ENCODE measurements around the gene NRXN3. TPM values are rescaled to one million over a fixed set of nuclear protein-coding genes. Genes with fewer than 3 reads are reported as not detected.

Gene NRXN3
- total RNA-seq, 1 experiment from 2014 or later = 1.1 TPM

DNA sequence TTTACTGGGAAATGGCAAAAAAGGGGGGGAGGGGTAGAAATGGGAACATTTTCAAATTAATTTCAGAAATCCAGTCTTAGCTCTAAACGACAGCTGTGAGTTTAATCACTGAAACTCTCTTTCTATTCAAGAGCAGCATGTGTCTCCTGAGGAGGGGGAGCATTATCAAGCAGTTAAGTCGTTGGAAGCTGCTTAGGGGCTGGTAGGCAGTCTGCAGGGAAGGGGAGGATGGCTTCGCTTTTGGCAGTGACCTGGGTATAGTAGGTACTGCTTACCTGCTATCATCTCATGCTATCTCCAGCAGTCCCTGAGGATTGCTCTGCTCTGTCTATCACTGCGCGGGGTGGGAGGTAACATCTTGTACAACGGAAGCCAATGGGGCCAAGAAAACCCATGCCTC, 567.4 kb downstream of the NRXN3 start:
- H3K4me2 ChIP-seq (ENCODE audit: low read length) = no peak overlapping the region
- no peak overlapping the region for H3K27ac ChIP-seq (ENCODE audit: low read length)
- H3K9ac ChIP-seq (ENCODE audit: low read length) = no peak overlapping the region
- no peaks in the 10 kb centered on the region for H3F3A ChIP-seq (ENCODE audit: low read length, unreplicated experiment)
- no TSS peak for BruUV-seq (replicated peaks)
- ChIA-PET POLR2A (ENCODE audit: unreplicated experiment) (no interaction called here), CTCF (no interaction called here)
- H3K9me2 ChIP-seq (replicated peaks; ENCODE audit: low read length) = no peaks in the 10 kb centered on the region
- no peak for TF ChIP-seq EZH2 (IDR thresholded peaks at IDR 0.05; ENCODE audit: low read length, unreplicated experiment)
- TF ChIP-seq CTCF (conservative IDR thresholded peaks at IDR 0.05; ENCODE audit: low read depth, low read length) = no peak
- TF ChIP-seq EZH2phosphoT487 (IDR thresholded peaks at IDR 0.05; ENCODE audit: borderline replicate concordance, low read length) = no peak
- no peak overlapping the region for H2AFZ ChIP-seq (ENCODE audit: low read length)
- H3K4me3 ChIP-seq (ENCODE audit: low read length) = no peak overlapping the region
- H3K36me3 ChIP-seq (ENCODE audit: low read depth, low read length) = no peaks in the 10 kb centered on the region
- intact Hi-C loops (cut with micrococcal nuclease) = no loop called here
- H3K79me2 ChIP-seq (ENCODE audit: low read length) = no peaks in the 10 kb centered on the region
- no peak for DNase-seq
- no peak for ATAC-seq
- no peaks in the 10 kb centered on the region for H3K27me3 ChIP-seq (ENCODE audit: low read length)
- H3K9me3 ChIP-seq (ENCODE audit: low read length) = no peaks in the 10 kb centered on the region
- H3K4me1 ChIP-seq (ENCODE audit: insufficient read depth, low read length) = no peaks in the 10 kb centered on the region
- H4K20me1 ChIP-seq (ENCODE audit: low read length) = no peaks in the 10 kb centered on the region

- TF ChIP-seq EZH2 (IDR thresholded peaks at IDR 0.05; ENCODE audit: low read length, unreplicated experiment) = no peak
- no peak for TF ChIP-seq EZH2phosphoT487 (IDR thresholded peaks at IDR 0.05; ENCODE audit: borderline replicate concordance, low read length)
- no peak for TF ChIP-seq CTCF (conservative IDR thresholded peaks at IDR 0.05; ENCODE audit: low read depth, low read length)
- Histone ChIP-seq H3K9me3 (ENCODE audit: low read length) (no peaks in the 10 kb centered on the region), H3K27me3 (ENCODE audit: low read length) (peaks cover 4% of the 10 kb centered on the region; the same call in 1 of the 2 replicates), H3F3A (ENCODE audit: low read length, unreplicated experiment) (no peaks in the 10 kb centered on the region), H3K4me2 (ENCODE audit: low read length) (no peak overlapping the region), H3K9ac (ENCODE audit: low read length) (no peak overlapping the region), H3K79me2 (ENCODE audit: low read length) (no peaks in the 10 kb centered on the region), H3K4me1 (ENCODE audit: insufficient read depth, low read length) (no peaks in the 10 kb centered on the region), H3K36me3 (ENCODE audit: low read depth, low read length) (no peaks in the 10 kb centered on the region), H4K20me1 (ENCODE audit: low read length) (no peaks in the 10 kb centered on the region), H3K27ac (ENCODE audit: low read length) (no peak overlapping the region), H3K9me2 (replicated peaks; ENCODE audit: low read length) (no peaks in the 10 kb centered on the region), H3K4me3 (ENCODE audit: low read length) (no peak overlapping the region), H2AFZ (ENCODE audit: low read length) (no peak overlapping the region)
- intact Hi-C loops (cut with micrococcal nuclease) = no loop called here
- no TSS peak for BruUV-seq (replicated peaks)
- ChIA-PET POLR2A (ENCODE audit: unreplicated experiment) (no interaction called here), CTCF (no interaction called here)
- no peak for DNase-seq
- no peak for ATAC-seq
Observed at GRCh38 chr14:78746086-78746595, 576.0 kb downstream of the NRXN3 start.

GRCh38 chr14:78747813-78748212, 577.6 kb downstream of the NRXN3 start:
- Histone ChIP-seq H3F3A (ENCODE audit: low read length, unreplicated experiment) (no peaks in the 10 kb centered on the region), H3K9ac (ENCODE audit: low read length) (no peak overlapping the region), H3K36me3 (ENCODE audit: low read depth, low read length) (no peaks in the 10 kb centered on the region), H3K4me2 (ENCODE audit: low read length) (no peak overlapping the region), H3K9me3 (ENCODE audit: low read length) (no peaks in the 10 kb centered on the region), H3K9me2 (replicated peaks; ENCODE audit: low read length) (no peaks in the 10 kb centered on the region), H3K4me3 (ENCODE audit: low read length) (no peak overlapping the region), H3K27me3 (ENCODE audit: low read length) (peaks cover 6% of the 10 kb centered on the region; the same call in 1 of the 2 replicates), H2AFZ (ENCODE audit: low read length) (no peak overlapping the region), H3K4me1 (ENCODE audit: insufficient read depth, low read length) (no peaks in the 10 kb centered on the region), H4K20me1 (ENCODE audit: low read length) (no peaks in the 10 kb centered on the region), H3K27ac (ENCODE audit: low read length) (no peak overlapping the region), H3K79me2 (ENCODE audit: low read length) (no peaks in the 10 kb centered on the region)
- no peak for ATAC-seq
- BruUV-seq (replicated peaks) = no TSS peak
- intact Hi-C loops (cut with micrococcal nuclease) = no loop called here
- TF ChIP-seq EZH2 (IDR thresholded peaks at IDR 0.05; ENCODE audit: low read length, unreplicated experiment) (no peak), CTCF (conservative IDR thresholded peaks at IDR 0.05; ENCODE audit: low read depth, low read length) (no peak), EZH2phosphoT487 (IDR thresholded peaks at IDR 0.05; ENCODE audit: borderline replicate concordance, low read length) (no peak)
- no peak for DNase-seq
- ChIA-PET CTCF (no interaction called here), POLR2A (ENCODE audit: unreplicated experiment) (no interaction called here)
